HL-60 (cell line): ENCODE results near the gene TMEM130.

ENCODE experiments used
- GABPA ChIP-seq: IDR thresholded peaks from 2 replicates; pipeline ENCODE4 v1.6.1; 2012; ENCODE audit warnings: low read depth
- TF ChIP-seq, protein P1 (sequence below): IDR thresholded peaks from one replicate; pipeline ENCODE4 v1.5.1; 2011; ENCODE audit warnings: low read length, control low read depth, inconsistent platforms; ENCODE audit not compliant: insufficient read depth
- TF ChIP-seq, protein P2 (sequence below): IDR thresholded peaks from 2 replicates; pipeline ENCODE4 v1.6.1; 2012; ENCODE audit warnings: low read depth; ENCODE audit not compliant: insufficient replicate concordance

DNA sequence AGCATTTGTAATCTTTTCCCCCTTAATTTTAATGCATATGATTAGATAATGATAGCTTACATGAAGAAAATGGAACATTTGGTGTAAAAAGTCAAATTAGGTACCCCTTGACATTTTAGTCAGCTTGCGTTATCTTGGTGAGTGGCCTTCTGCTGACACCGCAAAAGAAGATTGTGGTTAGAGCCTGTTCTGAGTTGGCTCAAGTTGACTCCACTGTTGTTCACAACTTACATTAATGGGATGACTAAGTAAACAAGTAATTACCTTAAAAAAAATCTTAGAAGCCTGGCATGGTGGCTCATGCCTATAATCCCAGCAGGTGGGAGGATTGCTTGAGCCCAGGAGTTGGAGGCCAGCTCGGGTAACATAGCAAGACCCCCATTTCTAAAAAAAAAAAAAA lies 32.7 kb upstream of the TMEM130 start:
- TF ChIP-seq, protein P1, sequence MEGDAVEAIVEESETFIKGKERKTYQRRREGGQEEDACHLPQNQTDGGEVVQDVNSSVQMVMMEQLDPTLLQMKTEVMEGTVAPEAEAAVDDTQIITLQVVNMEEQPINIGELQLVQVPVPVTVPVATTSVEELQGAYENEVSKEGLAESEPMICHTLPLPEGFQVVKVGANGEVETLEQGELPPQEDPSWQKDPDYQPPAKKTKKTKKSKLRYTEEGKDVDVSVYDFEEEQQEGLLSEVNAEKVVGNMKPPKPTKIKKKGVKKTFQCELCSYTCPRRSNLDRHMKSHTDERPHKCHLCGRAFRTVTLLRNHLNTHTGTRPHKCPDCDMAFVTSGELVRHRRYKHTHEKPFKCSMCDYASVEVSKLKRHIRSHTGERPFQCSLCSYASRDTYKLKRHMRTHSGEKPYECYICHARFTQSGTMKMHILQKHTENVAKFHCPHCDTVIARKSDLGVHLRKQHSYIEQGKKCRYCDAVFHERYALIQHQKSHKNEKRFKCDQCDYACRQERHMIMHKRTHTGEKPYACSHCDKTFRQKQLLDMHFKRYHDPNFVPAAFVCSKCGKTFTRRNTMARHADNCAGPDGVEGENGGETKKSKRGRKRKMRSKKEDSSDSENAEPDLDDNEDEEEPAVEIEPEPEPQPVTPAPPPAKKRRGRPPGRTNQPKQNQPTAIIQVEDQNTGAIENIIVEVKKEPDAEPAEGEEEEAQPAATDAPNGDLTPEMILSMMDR: no peak
- TF ChIP-seq, protein P2, sequence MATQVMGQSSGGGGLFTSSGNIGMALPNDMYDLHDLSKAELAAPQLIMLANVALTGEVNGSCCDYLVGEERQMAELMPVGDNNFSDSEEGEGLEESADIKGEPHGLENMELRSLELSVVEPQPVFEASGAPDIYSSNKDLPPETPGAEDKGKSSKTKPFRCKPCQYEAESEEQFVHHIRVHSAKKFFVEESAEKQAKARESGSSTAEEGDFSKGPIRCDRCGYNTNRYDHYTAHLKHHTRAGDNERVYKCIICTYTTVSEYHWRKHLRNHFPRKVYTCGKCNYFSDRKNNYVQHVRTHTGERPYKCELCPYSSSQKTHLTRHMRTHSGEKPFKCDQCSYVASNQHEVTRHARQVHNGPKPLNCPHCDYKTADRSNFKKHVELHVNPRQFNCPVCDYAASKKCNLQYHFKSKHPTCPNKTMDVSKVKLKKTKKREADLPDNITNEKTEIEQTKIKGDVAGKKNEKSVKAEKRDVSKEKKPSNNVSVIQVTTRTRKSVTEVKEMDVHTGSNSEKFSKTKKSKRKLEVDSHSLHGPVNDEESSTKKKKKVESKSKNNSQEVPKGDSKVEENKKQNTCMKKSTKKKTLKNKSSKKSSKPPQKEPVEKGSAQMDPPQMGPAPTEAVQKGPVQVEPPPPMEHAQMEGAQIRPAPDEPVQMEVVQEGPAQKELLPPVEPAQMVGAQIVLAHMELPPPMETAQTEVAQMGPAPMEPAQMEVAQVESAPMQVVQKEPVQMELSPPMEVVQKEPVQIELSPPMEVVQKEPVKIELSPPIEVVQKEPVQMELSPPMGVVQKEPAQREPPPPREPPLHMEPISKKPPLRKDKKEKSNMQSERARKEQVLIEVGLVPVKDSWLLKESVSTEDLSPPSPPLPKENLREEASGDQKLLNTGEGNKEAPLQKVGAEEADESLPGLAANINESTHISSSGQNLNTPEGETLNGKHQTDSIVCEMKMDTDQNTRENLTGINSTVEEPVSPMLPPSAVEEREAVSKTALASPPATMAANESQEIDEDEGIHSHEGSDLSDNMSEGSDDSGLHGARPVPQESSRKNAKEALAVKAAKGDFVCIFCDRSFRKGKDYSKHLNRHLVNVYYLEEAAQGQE: no peak
- no peak for TF ChIP-seq GABPA
